Activated effector memory CD4-positive, alpha-beta T cell treated with anti-CD3 and anti-CD28 coated beads, Interleukin-2, amount 50 U/mL, for 16 hours (primary cell): ENCODE measurements around the gene ZNF615.
"Not testable (repeated sequence)": the region's sequence is repeated elsewhere in the genome, so short reads cannot be mapped to it uniquely, and the experiment has no call there.

Source experiments
- DNase-seq: peaks from one replicate; pipeline ENCODE4 v3.0.0-alpha.2; 2020

ZNF615 gene

DNA sequence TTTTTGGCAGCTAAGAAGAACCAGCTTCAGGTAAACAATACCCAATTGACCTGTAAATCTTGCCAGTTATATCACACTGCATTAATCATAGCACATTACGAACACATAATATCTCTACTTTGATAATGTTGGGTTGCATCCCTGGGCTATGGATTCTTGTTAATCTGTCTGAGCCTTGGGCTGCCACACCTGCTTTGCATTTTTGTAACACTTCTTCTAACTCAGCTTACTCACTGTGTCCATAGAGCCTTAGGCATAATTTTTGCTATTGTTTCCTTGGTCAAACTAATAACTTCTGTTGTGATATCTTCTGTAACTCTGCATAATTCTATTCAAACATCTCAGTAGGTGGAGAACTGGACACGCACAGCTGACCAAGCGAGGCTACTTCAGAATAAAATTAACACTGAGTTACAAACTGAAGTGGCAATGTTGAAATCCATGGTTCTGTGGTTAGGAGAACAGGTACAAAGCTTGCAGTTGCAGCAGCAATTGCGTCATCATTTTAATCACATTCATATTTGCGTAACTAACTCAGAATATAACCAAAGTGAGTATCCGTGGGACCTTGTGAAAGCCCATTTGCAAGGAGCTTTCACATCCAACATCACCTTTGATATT is 27.8 kb downstream of the ZNF615 start:
- no peak for DNase-seq

DNA sequence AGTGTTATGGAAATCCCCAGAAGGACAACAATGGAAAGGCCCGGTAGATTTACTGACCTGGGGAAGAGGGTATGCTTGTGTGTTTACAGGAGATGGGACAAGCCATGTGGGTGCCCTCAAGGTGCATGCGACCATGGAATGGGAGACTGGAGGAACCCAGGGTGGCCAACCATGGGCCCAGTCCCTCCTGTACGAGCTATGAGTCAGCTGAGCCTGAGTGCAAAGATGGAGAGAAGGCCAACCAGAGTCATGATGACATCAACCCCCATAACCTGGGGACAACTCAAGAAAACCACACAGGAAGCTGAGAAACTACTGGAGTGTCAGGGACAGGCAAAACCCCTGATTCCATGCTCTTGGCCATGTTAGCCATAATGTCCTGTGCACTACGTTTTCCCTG is 29.1 kb downstream of the ZNF615 start:
- DNase-seq: no peak

DNA sequence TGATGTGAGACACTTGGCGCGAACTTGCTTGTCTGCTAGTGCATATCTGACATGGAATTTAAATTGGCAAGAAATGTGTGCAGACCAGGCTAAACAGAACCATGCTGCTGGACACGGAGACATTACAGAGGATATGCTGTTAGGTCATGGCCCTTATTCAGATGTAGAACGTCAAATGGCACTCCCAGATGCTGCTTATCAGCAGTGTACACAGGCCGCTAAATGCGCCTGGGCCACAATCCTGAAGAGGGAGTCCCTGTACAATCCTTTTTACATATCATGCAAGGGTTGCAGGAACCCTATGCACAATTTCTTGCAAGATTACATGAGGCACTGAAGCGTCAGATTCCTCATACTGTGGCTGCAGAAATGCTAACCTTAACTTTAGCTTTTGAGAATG is 30.7 kb downstream of the ZNF615 start:
- no peak for DNase-seq

- DNase-seq: no peak
Observed at GRCh38 chr19:51976852-51977251, 31.2 kb downstream of the ZNF615 start.

DNA sequence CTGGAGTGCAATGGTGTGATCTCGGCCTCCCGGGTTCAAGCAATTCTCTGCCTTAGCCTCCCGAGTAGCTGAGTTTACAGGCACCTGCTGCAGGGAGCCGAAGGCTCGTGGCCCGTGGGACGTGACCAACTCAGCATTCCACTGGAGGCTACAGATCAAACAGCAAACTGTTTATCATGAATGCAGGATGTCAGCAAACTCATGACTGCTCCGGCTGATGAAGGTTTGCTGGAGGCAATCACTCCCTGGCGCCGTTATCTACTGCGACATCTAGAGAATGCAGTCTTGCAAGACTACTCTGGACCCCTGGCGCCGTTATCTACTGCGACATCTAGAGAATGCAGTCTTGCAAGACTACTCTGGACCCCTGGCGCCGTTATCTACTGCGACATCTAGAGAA is 32.2 kb downstream of the ZNF615 start:
- DNase-seq: not testable (repeated sequence)

GRCh38 chr19:51971624-51972023 is 36.4 kb downstream of the ZNF615 start:
- DNase-seq: no peak

- DNase-seq: no peak
Observed at GRCh38 chr19:51970718-51971117, 37.3 kb downstream of the ZNF615 start.

DNA sequence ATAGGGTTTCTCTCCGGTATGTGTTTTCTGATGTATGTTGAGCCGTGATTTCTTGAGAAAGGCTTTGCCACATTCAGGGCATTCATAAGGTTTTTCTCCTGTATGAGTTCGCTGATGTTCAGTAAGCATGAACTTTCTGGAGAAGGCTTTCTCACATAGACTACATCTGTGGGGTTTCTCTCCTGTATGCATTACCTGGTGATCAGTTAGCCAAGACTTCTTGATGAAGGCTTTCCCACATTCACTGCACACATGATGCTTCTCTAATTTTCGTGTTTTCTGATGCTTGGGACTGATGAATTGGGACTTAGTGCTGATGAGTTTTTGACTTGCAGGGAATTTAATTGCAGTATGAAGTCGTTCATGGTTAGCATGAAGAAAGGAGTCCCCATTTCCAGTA is 42.4 kb downstream of the ZNF615 start:
- no peak for DNase-seq

DNA sequence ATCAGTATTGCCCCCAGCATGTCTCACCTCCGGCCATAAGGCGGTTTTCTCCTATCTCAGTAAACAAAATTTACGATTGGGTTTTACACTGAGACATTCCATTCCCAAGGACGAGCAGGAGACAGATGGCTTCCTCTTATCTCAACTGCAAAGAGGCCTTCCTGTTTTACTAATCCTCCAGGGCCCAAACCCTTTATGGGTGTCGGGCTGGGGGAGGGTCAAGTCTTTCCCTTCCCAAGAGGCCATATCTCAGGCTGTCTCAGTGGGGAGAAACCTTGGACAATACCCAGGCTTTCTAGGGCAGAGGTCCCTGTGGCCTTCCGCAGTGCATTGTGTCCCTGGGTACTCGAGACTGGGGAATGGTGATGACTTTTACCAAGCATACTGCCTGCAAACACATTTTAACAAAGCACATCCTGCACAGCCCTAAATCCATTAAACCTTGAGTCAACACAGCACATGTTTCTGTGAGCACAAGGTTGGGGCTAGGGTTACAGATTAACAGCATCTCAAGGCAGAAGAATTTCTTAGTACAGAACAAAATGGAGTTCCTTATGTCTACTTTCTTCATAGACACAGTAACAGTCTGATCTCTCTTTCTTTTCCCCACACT is 47.3 kb downstream of the ZNF615 start:
- not testable (repeated sequence) for DNase-seq

GRCh38 chr19:51959791-51960190 is 48.2 kb downstream of the ZNF615 start:
- no peak for DNase-seq

- not testable (repeated sequence) for DNase-seq
Observed at GRCh38 chr19:51957846-51958245, 50.2 kb downstream of the ZNF615 start.

DNA sequence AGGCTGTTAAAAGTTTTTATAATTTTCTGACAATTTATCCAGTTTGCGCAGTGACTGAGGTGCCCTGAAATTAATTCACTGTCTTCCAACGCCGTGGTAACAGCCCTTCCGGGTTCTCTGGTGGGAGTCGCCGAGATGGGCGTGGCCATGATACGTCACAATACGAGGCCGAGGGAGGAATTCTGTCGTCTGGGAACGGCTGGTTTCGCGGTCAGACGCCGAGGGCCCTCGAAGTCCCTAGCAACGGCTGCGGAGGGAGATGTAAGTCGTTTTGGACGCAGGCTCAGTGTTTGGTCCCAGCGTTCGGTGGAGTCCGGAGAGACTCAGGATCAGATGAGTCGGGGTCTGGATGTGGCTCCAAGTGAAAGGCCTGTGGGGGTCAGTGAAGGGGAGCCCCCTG is 59.0 kb downstream of the ZNF615 start:
- no peak for DNase-seq

DNA sequence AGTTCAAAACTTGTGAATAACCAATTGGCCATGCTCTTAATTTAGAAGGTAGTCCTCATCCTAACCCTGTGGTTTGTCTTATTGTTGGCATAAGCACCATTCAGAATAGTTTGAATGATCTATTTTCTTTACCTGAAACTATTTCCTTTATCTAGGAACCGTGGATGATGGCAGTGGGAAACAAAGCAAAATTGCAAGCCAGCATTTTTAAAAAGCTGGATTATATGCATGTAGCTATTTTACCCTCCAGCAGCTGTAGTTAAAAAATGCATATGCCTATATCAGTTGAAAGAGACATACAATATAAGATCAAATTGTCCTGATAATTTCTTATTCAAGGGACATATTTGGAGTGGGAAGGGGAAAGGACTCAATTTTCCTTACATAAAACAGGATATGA is 61.4 kb downstream of the ZNF615 start:
- no peak for DNase-seq

DNA sequence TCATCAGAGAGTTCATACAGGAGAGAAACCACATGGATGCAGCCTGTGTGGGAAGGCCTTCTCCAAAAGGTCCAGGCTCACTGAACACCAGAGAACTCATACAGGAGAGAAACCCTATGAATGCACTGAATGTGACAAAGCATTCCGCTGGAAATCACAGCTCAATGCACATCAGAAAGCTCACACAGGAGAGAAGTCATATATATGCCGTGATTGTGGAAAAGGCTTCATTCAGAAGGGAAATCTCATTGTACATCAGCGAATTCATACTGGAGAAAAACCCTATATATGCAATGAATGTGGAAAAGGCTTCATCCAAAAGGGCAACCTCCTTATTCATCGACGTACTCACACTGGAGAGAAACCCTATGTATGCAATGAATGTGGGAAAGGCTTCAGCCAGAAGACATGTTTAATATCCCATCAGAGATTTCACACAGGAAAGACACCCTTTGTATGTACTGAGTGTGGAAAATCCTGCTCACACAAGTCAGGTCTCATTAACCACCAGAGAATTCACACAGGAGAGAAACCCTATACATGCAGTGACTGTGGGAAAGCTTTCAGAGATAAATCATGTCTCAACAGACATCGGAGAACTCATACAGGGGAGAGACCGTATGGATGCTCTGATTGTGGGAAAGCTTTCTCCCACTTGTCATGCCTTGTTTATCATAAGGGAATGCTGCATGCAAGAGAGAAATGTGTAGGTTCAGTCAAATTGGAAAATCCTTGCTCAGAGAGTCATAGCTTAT is 63.0 kb downstream of the ZNF615 start:
- DNase-seq: no peak
